Breast epithelium (tissue), 3 donors: Measurements from ENCODE around the gene PTCHD1.

Experiments
- POLR2A ChIP-seq: fragments of 450-650 bp; IDR thresholded peaks from one replicate; pipeline ENCODE4 v1.6.1; 2016; ENCODE audit warnings: antibody characterized with exemption, mild to moderate bottlenecking, moderate library complexity
- POLR2AphosphoS5 ChIP-seq, 3 donors: sonication (generic); formaldehyde crosslinking; IDR thresholded peaks; one replicate each; pipeline ENCODE4 v1.6.1; 2017; ENCODE audit warnings: antibody characterized with exemption in 3 of 3
- TF ChIP-seq, protein P1 (sequence below), 3 donors: fragments of 450-650 bp; IDR thresholded peaks; one replicate each; pipeline ENCODE4 v1.5.1; 2016 to 2017; ENCODE audit warnings: antibody characterized with exemption in 3 of 3, mild to moderate bottlenecking in 3 of 3, moderate library complexity in 3 of 3

DNA sequence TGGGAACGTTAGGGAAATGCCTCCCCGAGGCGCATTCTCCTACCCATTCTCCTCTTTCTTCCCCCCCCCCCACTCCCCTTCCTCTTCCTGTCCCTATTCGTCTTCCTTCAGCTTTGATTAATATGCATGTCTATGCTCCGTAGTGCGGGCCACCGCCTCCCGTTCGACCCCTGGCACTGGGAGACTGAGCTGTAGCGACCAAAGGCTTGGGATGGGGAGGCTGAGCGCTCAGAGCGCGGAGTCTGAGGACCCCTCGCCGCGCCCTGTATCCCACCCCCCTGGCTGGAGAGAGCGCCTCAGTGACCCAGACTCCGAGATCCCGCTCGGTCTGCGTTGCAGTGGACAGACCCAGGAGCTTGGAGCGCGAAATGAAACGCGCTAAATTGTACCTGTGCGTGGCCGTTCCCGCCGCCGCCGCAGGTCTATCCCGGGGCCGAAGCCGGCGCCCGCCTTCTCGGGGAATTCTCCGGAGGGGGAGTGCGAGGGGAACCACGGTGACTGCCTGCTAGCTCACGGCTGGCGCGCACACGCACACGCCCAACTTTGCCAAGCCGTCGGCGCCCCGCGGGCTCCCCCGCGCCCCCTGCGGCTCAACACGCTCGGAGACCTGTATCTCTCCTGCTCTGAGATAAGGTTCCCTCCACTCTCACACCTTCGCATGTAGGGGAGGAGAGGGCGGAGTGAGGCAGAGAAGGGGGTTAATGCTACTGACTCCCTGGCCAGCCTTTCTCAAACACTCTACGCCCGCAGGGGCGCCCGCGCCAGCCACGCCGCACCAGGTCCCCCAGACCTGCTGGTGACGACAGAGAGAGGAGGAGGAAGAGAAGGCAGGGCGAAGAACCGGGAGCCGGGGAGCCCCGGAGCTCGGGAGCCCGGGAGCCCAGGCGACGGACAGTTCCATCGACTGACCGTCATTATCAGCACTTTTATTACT is 1.5 kb upstream of the PTCHD1 start:
- TF ChIP-seq, protein P1, sequence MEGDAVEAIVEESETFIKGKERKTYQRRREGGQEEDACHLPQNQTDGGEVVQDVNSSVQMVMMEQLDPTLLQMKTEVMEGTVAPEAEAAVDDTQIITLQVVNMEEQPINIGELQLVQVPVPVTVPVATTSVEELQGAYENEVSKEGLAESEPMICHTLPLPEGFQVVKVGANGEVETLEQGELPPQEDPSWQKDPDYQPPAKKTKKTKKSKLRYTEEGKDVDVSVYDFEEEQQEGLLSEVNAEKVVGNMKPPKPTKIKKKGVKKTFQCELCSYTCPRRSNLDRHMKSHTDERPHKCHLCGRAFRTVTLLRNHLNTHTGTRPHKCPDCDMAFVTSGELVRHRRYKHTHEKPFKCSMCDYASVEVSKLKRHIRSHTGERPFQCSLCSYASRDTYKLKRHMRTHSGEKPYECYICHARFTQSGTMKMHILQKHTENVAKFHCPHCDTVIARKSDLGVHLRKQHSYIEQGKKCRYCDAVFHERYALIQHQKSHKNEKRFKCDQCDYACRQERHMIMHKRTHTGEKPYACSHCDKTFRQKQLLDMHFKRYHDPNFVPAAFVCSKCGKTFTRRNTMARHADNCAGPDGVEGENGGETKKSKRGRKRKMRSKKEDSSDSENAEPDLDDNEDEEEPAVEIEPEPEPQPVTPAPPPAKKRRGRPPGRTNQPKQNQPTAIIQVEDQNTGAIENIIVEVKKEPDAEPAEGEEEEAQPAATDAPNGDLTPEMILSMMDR (IDR thresholded peaks at IDR 0.05) = no peak
- TF ChIP-seq POLR2A (no peak), POLR2AphosphoS5 (IDR thresholded peaks at IDR 0.05) (no peak)
